HEK293 (cell line): ENCODE measurements around the gene SF1.

Experiments used
- GFI1B ChIP-seq: fragments of 450-650 bp; formaldehyde crosslinking; IDR thresholded peaks from 2 replicates; pipeline ENCODE4 v1.5.1; 2016; ENCODE audit warnings: missing biosample characterization, missing genetic modification characterization
- GLIS1 ChIP-seq: fragments of 450-650 bp; formaldehyde crosslinking; IDR thresholded peaks from 2 replicates; pipeline ENCODE4 v1.5.1; 2016; ENCODE audit warnings: missing biosample characterization, missing genetic modification characterization
- SALL2 ChIP-seq: fragments of 450-650 bp; formaldehyde crosslinking; IDR thresholded peaks from 2 replicates; pipeline ENCODE4 v1.5.0; 2017; ENCODE audit warnings: missing biosample characterization, mild to moderate bottlenecking, missing genetic modification characterization, borderline replicate concordance
- ZBTB1 ChIP-seq: fragments of 450-650 bp; formaldehyde crosslinking; IDR thresholded peaks from 2 replicates; pipeline ENCODE4 v1.5.1; 2016; ENCODE audit warnings: missing biosample characterization, missing genetic modification characterization
- ZNF184 ChIP-seq: fragments of 450-650 bp; IDR thresholded peaks from 2 replicates; pipeline ENCODE4 v1.5.1; 2018; ENCODE audit warnings: missing biosample characterization, mild to moderate bottlenecking, missing genetic modification characterization
- ZNF292 ChIP-seq: fragments of 450-650 bp; formaldehyde crosslinking; IDR thresholded peaks from 2 replicates; pipeline ENCODE4 v1.5.1; 2016; ENCODE audit warnings: low read depth, missing biosample characterization, missing genetic modification characterization, borderline replicate concordance
- ZNF302 ChIP-seq: fragments of 450-650 bp; formaldehyde crosslinking; IDR thresholded peaks from 2 replicates; pipeline ENCODE4 v1.5.1; 2016; ENCODE audit warnings: missing biosample characterization, missing genetic modification characterization, low read depth
- ZNF561 ChIP-seq: fragments of 450-650 bp; IDR thresholded peaks from 2 replicates; pipeline ENCODE4 v1.5.1; 2018; ENCODE audit warnings: missing biosample characterization, missing genetic modification characterization, borderline replicate concordance
- TF ChIP-seq, protein P1 (sequence below): fragments of 450-650 bp; formaldehyde crosslinking; IDR thresholded peaks from 2 replicates; pipeline ENCODE4 v1.5.1; 2016; ENCODE audit warnings: missing biosample characterization, missing genetic modification characterization, low read depth
- TF ChIP-seq, protein P2 (sequence below): fragments of 450-650 bp; formaldehyde crosslinking; IDR thresholded peaks from 2 replicates; pipeline ENCODE4 v1.5.1; 2016; ENCODE audit warnings: missing biosample characterization, missing genetic modification characterization
- TF ChIP-seq, protein P3 (sequence below): fragments of 450-650 bp; formaldehyde crosslinking; IDR thresholded peaks from 2 replicates; pipeline ENCODE4 v1.5.1; 2016; ENCODE audit warnings: missing biosample characterization, missing genetic modification characterization
- TF ChIP-seq, protein P4 (sequence below): fragments of 450-650 bp; formaldehyde crosslinking; IDR thresholded peaks from 2 replicates; pipeline ENCODE4 v1.5.1; 2016; ENCODE audit warnings: missing biosample characterization, missing genetic modification characterization
- TF ChIP-seq, protein P5 (sequence below): fragments of 450-650 bp; formaldehyde crosslinking; IDR thresholded peaks from 2 replicates; pipeline ENCODE4 v1.5.1; 2016; ENCODE audit warnings: missing biosample characterization, missing genetic modification characterization

DNA sequence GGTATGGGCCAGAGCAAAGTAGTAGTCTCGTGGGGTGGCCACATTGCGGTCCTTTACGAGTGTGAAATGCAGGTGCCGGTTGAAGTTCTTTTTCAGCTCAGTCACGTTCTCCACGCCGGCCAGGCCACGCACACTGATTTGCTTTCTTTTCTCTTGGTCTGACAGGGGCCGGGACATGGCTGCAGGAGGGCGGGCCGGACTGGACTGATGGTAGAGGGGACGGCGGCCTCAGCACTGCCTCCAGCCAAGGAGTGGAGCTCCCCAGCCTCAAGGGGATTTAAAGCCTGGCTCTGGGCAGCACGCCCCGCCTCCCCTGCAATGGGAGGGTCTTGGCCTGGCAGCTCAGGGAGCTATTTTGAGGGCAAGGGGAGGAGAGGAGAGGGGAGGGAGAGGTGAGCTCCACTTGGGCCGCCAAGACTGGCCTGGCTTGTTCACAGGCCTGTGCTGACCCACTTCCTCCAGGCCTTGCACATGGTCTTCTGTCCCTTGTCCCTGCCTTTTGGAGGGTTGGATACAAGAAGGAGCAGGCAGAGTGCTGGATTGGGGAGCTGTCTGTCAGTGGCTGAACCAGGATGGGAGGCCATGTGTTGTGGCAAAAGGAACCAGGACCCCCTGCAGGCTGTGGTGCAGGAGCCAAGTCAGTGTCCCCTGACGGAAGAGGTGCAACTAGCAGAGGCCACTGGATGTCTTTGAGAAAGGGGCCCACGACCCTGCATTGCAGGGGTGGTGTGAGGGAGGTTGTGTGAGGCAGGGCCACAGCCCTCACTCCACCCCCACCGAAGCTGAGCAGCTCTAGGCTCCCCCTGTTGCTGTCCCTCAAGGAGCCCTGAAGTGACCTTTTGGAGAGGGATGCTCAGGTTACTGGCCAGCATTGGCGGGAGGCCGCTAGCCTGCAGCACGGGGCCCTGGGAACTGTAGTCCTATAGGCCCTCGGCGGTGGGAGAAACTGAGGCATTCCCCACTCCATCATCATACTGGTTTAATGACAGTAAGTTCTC, 18.3 kb downstream of the SF1 start, which contains the start of gene PYGM:
- TF ChIP-seq, protein P1, sequence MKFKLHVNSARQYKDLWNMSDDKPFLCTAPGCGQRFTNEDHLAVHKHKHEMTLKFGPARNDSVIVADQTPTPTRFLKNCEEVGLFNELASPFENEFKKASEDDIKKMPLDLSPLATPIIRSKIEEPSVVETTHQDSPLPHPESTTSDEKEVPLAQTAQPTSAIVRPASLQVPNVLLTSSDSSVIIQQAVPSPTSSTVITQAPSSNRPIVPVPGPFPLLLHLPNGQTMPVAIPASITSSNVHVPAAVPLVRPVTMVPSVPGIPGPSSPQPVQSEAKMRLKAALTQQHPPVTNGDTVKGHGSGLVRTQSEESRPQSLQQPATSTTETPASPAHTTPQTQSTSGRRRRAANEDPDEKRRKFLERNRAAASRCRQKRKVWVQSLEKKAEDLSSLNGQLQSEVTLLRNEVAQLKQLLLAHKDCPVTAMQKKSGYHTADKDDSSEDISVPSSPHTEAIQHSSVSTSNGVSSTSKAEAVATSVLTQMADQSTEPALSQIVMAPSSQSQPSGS (tag by site-specific recombination) = no peak
- peak; percentile 55 for TF ChIP-seq GLIS1 (tag by site-specific recombination)
- no peak for TF ChIP-seq ZNF561 (tag by site-specific recombination)
- TF ChIP-seq, protein P2, sequence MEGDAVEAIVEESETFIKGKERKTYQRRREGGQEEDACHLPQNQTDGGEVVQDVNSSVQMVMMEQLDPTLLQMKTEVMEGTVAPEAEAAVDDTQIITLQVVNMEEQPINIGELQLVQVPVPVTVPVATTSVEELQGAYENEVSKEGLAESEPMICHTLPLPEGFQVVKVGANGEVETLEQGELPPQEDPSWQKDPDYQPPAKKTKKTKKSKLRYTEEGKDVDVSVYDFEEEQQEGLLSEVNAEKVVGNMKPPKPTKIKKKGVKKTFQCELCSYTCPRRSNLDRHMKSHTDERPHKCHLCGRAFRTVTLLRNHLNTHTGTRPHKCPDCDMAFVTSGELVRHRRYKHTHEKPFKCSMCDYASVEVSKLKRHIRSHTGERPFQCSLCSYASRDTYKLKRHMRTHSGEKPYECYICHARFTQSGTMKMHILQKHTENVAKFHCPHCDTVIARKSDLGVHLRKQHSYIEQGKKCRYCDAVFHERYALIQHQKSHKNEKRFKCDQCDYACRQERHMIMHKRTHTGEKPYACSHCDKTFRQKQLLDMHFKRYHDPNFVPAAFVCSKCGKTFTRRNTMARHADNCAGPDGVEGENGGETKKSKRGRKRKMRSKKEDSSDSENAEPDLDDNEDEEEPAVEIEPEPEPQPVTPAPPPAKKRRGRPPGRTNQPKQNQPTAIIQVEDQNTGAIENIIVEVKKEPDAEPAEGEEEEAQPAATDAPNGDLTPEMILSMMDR (tag by site-specific recombination) = no peak
- TF ChIP-seq ZNF292 (tag by site-specific recombination) = no peak
- TF ChIP-seq GFI1B (tag by site-specific recombination) = no peak
- TF ChIP-seq ZNF302 (tag by site-specific recombination) = no peak
- TF ChIP-seq, protein P3, sequence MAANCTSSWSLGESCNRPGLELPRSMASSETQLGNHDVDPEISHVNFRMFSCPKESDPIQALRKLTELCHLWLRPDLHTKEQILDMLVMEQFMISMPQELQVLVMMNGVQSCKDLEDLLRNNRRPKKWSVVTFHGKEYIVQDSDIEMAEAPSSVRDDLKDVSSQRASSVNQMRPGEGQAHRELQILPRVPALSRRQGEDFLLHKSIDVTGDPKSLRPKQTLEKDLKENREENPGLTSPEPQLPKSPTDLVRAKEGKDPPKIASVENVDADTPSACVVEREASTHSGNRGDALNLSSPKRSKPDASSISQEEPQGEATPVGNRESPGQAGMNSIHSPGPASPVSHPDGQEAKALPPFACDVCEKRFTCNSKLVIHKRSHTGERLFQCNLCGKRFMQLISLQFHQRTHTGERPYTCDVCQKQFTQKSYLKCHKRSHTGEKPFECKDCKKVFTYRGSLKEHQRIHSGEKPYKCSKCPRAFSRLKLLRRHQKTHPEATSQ = no peak
- TF ChIP-seq, protein P4, sequence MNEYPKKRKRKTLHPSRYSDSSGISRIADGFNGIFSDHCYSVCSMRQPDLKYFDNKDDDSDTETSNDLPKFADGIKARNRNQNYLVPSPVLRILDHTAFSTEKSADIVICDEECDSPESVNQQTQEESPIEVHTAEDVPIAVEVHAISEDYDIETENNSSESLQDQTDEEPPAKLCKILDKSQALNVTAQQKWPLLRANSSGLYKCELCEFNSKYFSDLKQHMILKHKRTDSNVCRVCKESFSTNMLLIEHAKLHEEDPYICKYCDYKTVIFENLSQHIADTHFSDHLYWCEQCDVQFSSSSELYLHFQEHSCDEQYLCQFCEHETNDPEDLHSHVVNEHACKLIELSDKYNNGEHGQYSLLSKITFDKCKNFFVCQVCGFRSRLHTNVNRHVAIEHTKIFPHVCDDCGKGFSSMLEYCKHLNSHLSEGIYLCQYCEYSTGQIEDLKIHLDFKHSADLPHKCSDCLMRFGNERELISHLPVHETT (tag by site-specific recombination) = no peak
- no peak for TF ChIP-seq SALL2 (tag by site-specific recombination)
- no peak for TF ChIP-seq ZBTB1 (tag by site-specific recombination)
- TF ChIP-seq, protein P5, sequence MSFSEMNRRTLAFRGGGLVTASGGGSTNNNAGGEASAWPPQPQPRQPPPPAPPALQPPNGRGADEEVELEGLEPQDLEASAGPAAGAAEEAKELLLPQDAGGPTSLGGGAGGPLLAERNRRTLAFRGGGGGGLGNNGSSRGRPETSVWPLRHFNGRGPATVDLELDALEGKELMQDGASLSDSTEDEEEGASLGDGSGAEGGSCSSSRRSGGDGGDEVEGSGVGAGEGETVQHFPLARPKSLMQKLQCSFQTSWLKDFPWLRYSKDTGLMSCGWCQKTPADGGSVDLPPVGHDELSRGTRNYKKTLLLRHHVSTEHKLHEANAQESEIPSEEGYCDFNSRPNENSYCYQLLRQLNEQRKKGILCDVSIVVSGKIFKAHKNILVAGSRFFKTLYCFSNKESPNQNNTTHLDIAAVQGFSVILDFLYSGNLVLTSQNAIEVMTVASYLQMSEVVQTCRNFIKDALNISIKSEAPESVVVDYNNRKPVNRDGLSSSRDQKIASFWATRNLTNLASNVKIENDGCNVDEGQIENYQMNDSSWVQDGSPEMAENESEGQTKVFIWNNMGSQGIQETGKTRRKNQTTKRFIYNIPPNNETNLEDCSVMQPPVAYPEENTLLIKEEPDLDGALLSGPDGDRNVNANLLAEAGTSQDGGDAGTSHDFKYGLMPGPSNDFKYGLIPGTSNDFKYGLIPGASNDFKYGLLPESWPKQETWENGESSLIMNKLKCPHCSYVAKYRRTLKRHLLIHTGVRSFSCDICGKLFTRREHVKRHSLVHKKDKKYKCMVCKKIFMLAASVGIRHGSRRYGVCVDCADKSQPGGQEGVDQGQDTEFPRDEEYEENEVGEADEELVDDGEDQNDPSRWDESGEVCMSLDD (tag by site-specific recombination) = no peak
- TF ChIP-seq ZNF184 = no peak
